Adrenal gland (tissue), 5 donors: ENCODE results near the gene ARAP2.

ENCODE experiments used
- POLR2A ChIP-seq, 2 donors: fragments of 450-650 bp; IDR thresholded peaks; one replicate each; pipeline ENCODE4 v1.6.1; 2017; ENCODE audit warnings: antibody characterized with exemption in 2 of 2, mild to moderate bottlenecking in 2 of 2, moderate library complexity in 1 of 2
- TF ChIP-seq, protein P1 (sequence below), 6 experiments: fragments of 450-650 bp in 4 of 6; fragments of 200-600 bp in 2 of 6; sonication (generic) in 1 of 6; IDR thresholded peaks; 1 replicate in 5 of 6; 2 replicates in 1 of 6; pipeline versions ENCODE4 v1.5.1 to v1.8.0; 2016 to 2021; ENCODE audit warnings: antibody characterized with exemption in 6 of 6, mild to moderate bottlenecking in 2 of 6, moderate library complexity in 1 of 6
- donor health status: DM: no; HTN: no; CAD: no.

DNA sequence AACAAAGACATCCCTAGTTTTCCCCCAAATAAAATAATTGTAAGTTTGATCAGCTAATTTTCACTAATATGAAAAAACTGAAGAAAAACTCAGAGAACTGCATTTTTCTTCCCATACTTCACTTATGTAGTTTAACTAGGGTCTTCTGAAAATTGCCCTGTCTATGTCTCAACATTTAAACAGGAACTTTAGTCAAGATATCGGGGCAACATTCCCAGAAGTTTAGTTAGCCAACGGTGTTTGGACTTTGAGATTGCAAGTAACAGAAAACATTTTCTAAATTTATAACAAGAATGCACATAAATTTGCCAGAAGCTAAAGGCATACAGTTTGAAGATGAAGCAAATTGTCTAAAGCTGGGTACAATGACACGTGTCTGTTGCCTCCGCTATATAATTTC is 201.1 kb downstream of the ARAP2 start:
- TF ChIP-seq, protein P1, sequence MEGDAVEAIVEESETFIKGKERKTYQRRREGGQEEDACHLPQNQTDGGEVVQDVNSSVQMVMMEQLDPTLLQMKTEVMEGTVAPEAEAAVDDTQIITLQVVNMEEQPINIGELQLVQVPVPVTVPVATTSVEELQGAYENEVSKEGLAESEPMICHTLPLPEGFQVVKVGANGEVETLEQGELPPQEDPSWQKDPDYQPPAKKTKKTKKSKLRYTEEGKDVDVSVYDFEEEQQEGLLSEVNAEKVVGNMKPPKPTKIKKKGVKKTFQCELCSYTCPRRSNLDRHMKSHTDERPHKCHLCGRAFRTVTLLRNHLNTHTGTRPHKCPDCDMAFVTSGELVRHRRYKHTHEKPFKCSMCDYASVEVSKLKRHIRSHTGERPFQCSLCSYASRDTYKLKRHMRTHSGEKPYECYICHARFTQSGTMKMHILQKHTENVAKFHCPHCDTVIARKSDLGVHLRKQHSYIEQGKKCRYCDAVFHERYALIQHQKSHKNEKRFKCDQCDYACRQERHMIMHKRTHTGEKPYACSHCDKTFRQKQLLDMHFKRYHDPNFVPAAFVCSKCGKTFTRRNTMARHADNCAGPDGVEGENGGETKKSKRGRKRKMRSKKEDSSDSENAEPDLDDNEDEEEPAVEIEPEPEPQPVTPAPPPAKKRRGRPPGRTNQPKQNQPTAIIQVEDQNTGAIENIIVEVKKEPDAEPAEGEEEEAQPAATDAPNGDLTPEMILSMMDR (IDR thresholded peaks at IDR 0.05) = no peak
- no peak for TF ChIP-seq POLR2A (IDR thresholded peaks at IDR 0.05)
